NT2/D1 (cell line): ENCODE data around the gene CDH13.

ENCODE experiments used
- DNase-seq: peaks from one replicate; pipeline ENCODE4 v3.0.0-alpha.2; 2011; ENCODE audit warnings: low read depth, low spot score
- H3K27me3 ChIP-seq: 2 replicates; pipeline ENCODE4 v1.6.0; 2011; ENCODE audit warnings: mild to moderate bottlenecking; ENCODE audit not compliant: insufficient read length, insufficient read depth
- H3K36me3 ChIP-seq: 2 replicates; pipeline ENCODE4 v1.6.1; 2011; ENCODE audit warnings: mild to moderate bottlenecking, low read length, mixed read lengths; ENCODE audit not compliant: insufficient read depth, insufficient read length
- H3K4me1 ChIP-seq: 2 replicates; pipeline ENCODE4 v1.5.1; 2011; ENCODE audit not compliant: insufficient read depth, insufficient read length
- H3K4me3 ChIP-seq: 2 replicates; pipeline ENCODE4 v1.5.1; 2011; ENCODE audit warnings: low read depth; ENCODE audit not compliant: insufficient read length
- H3K9ac ChIP-seq: 2 replicates; pipeline ENCODE4 v1.6.0; 2011; ENCODE audit warnings: low read depth; ENCODE audit not compliant: insufficient read length
- H3K9me3 ChIP-seq: 2 replicates; pipeline ENCODE4 v1.5.1; 2011; ENCODE audit warnings: mild to moderate bottlenecking, low read length; ENCODE audit not compliant: insufficient read depth
- SUZ12 ChIP-seq: IDR thresholded peaks from 2 replicates; pipeline ENCODE4 v1.6.1; 2011; ENCODE audit not compliant: insufficient read length, insufficient read depth; ENCODE audit errors: extremely low read depth
- YY1 ChIP-seq: IDR thresholded peaks from 2 replicates; pipeline ENCODE4 v1.6.1; 2011; ENCODE audit not compliant: insufficient read length, insufficient read depth
- ZNF274 ChIP-seq: IDR thresholded peaks from 2 replicates; pipeline ENCODE4 v1.6.1; 2011; ENCODE audit warnings: mild to moderate bottlenecking, low read depth, low read length

The CDH13 gene

GRCh38 chr16:82852388-82853008 is 225.7 kb downstream of the CDH13 start:
- no peaks in the 10 kb centered on the region for H3K36me3 ChIP-seq
- H3K4me3 ChIP-seq: no peak overlapping the region
- no peaks in the 10 kb centered on the region for H3K27me3 ChIP-seq
- no peak overlapping the region for H3K9ac ChIP-seq
- DNase-seq: no peak
- no peaks in the 10 kb centered on the region for H3K4me1 ChIP-seq
- H3K9me3 ChIP-seq: 0 out of 2 replicates have a peak, but pooled peaks cover under 1% of the 10 kb centered on the region
- no peak for TF ChIP-seq ZNF274
- TF ChIP-seq YY1: no peak
- no peak for TF ChIP-seq SUZ12

GRCh38 chr16:82855471-82855870 is 228.7 kb downstream of the CDH13 start:
- no peak overlapping the region for H3K9ac ChIP-seq
- no peaks in the 10 kb centered on the region for H3K27me3 ChIP-seq
- H3K36me3 ChIP-seq: peaks cover 7% of the 10 kb centered on the region
- no peak for DNase-seq
- H3K9me3 ChIP-seq: no peaks in the 10 kb centered on the region
- TF ChIP-seq ZNF274 (no peak), YY1 (no peak), SUZ12 (no peak)
- H3K4me3 ChIP-seq: no peak overlapping the region
- H3K4me1 ChIP-seq: no peaks in the 10 kb centered on the region

GRCh38 chr16:82857693-82858365 is 231.1 kb downstream of the CDH13 start:
- TF ChIP-seq ZNF274 (no peak), YY1 (no peak), SUZ12 (no peak)
- DNase-seq: no peak
- H3K27me3 ChIP-seq: no peaks in the 10 kb centered on the region
- no peak overlapping the region for H3K9ac ChIP-seq
- H3K4me3 ChIP-seq: no peak overlapping the region
- no peaks in the 10 kb centered on the region for H3K4me1 ChIP-seq
- H3K36me3 ChIP-seq: peaks cover 10% of the 10 kb centered on the region
- no peaks in the 10 kb centered on the region for H3K9me3 ChIP-seq

GRCh38 chr16:82859662-82860061 is 232.9 kb downstream of the CDH13 start:
- H3K4me1 ChIP-seq: no peaks in the 10 kb centered on the region
- TF ChIP-seq ZNF274 (no peak), YY1 (no peak), SUZ12 (no peak)
- no peak overlapping the region for H3K4me3 ChIP-seq
- no peak for DNase-seq
- no peaks in the 10 kb centered on the region for H3K27me3 ChIP-seq
- peaks cover 10% of the 10 kb centered on the region for H3K36me3 ChIP-seq
- H3K9ac ChIP-seq: no peak overlapping the region
- 0 out of 2 replicates have a peak, but pooled peaks cover 4% of the 10 kb centered on the region for H3K9me3 ChIP-seq

GRCh38 chr16:82860071-82860470 is 233.3 kb downstream of the CDH13 start:
- Histone ChIP-seq H3K4me3 (no peak overlapping the region), H3K9ac (no peak overlapping the region)
- DNase-seq: no peak

GRCh38 chr16:82862057-82862456 is 235.3 kb downstream of the CDH13 start:
- Histone ChIP-seq H3K27me3 (no peaks in the 10 kb centered on the region), H3K9ac (no peak overlapping the region), H3K36me3 (peaks cover 10% of the 10 kb centered on the region), H3K4me1 (no peaks in the 10 kb centered on the region), H3K9me3 (peaks cover 12% of the 10 kb centered on the region; the same call in 1 of the 2 replicates), H3K4me3 (no peak overlapping the region)
- TF ChIP-seq SUZ12 (no peak), YY1 (no peak), ZNF274 (no peak)
- DNase-seq: no peak

More at GRCh38 chr16:82860071-82860470, 233.3 kb downstream of the CDH13 start:
- Histone ChIP-seq H3K4me1 (no peaks in the 10 kb centered on the region), H3K27me3 (no peaks in the 10 kb centered on the region), H3K9me3 (peaks cover 8% of the 10 kb centered on the region; the same call in 1 of the 2 replicates), H3K36me3 (peaks cover 10% of the 10 kb centered on the region)
- no peak for TF ChIP-seq YY1
- no peak for TF ChIP-seq ZNF274
- no peak for TF ChIP-seq SUZ12

- no peaks in the 10 kb centered on the region for H3K27me3 ChIP-seq
- H3K9ac ChIP-seq: no peak overlapping the region
- H3K36me3 ChIP-seq: peaks cover 3% of the 10 kb centered on the region
- TF ChIP-seq SUZ12 (no peak), ZNF274 (no peak), YY1 (no peak)
- peaks cover 12% of the 10 kb centered on the region; the same call in 1 of the 2 replicates for H3K9me3 ChIP-seq
- no peak for DNase-seq
- no peaks in the 10 kb centered on the region for H3K4me1 ChIP-seq
- no peak overlapping the region for H3K4me3 ChIP-seq
Measured at GRCh38 chr16:82864332-82865040, 237.7 kb downstream of the CDH13 start.
